RWPE1 (cell line): Measurements from ENCODE around the gene OR51A7.
"Not testable (repeated sequence)": the region's sequence is repeated elsewhere in the genome, so short reads cannot be mapped to it uniquely, and the experiment has no call there.

ENCODE experiments used
- CTCF ChIA-PET: fragments of 350-600 bp; sonication (Branson Sonifier 250); formaldehyde crosslinking; extraction: SDS; loops from one replicate; lab custom pipeline; 2021; lab: Yijun Ruan, JAX
- POLR2A ChIA-PET: fragments of 400-600 bp; formaldehyde crosslinking; extraction: SDS; loops from one replicate; lab custom pipeline; 2020; ENCODE audit warnings: antibody characterized with exemption; ENCODE audit not compliant: low non-redundant PET; lab: Yijun Ruan, JAX
- DNase-seq: peaks from one replicate; pipeline ENCODE4 v3.0.0; 2012; ENCODE audit warnings: low spot score
- H3K27ac ChIP-seq: fragments of 450-650 bp; 2 replicates; pipeline ENCODE4 v1.5.1; 2017
- TF ChIP-seq, protein P1 (sequence below): fragments of 450-650 bp; conservative IDR thresholded peaks from 2 replicates; pipeline ENCODE4 v1.5.1; 2017; ENCODE audit warnings: low read depth, mild to moderate bottlenecking

OR51A7 gene, protein sequence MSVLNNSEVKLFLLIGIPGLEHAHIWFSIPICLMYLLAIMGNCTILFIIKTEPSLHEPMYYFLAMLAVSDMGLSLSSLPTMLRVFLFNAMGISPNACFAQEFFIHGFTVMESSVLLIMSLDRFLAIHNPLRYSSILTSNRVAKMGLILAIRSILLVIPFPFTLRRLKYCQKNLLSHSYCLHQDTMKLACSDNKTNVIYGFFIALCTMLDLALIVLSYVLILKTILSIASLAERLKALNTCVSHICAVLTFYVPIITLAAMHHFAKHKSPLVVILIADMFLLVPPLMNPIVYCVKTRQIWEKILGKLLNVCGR

DNA sequence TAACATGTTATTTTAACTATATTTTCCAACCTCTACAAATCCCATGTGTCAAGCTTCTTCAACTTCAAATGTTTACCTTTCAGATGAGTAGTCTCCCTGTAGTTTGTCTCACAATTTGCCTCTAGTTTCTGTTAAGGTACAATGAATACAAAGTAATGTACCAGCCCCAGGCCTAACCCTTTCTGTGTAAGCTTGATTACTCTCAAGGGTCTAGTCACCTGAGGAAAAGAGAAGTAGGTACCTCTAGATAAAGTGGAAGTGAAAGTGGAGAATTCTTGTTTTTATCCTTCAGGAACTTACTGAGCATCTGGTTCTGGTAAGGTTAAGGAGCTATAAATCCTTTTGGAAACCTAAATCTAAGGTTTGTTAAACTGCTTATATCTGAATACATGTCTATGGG lies at the start of gene OR51A7:
TSS of gene OR51A7 (plus strand) at position 300 of the 400 bp plus-strand sequence. CDS start 3,587 bp downstream, outside the sequence.
- no peak for DNase-seq
- ChIA-PET CTCF (no interaction called here), POLR2A (no interaction called here)
- TF ChIP-seq, protein P1, sequence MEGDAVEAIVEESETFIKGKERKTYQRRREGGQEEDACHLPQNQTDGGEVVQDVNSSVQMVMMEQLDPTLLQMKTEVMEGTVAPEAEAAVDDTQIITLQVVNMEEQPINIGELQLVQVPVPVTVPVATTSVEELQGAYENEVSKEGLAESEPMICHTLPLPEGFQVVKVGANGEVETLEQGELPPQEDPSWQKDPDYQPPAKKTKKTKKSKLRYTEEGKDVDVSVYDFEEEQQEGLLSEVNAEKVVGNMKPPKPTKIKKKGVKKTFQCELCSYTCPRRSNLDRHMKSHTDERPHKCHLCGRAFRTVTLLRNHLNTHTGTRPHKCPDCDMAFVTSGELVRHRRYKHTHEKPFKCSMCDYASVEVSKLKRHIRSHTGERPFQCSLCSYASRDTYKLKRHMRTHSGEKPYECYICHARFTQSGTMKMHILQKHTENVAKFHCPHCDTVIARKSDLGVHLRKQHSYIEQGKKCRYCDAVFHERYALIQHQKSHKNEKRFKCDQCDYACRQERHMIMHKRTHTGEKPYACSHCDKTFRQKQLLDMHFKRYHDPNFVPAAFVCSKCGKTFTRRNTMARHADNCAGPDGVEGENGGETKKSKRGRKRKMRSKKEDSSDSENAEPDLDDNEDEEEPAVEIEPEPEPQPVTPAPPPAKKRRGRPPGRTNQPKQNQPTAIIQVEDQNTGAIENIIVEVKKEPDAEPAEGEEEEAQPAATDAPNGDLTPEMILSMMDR, result no peak
- no peak within 1 kb of the TSS for H3K27ac ChIP-seq

DNA sequence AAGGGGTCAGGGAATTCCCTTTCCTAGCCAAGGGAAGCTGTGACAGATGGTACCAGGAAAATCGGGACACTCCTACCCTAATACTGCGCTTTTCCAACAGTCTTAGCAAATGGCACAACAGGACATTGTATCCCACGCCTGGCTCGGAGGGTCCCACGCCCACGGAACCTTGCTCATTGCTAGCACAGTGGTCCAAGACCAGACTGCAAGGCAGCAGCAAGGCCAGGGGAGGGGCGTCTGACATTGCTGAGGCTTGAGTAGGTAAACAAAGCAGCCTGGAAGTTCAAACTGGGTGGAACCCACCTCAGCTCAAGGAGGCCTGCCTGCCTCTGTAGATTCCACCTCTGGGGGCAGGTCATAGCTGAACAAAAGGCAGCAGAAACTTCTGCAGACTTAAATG lies 49.3 kb upstream of the OR51A7 start:
- CTCF ChIA-PET, result interaction anchor here (0.6 kb wide), 1 partner anchor 171 kb away, joined by 3 read pairs; no protein-coding TSS in a partner anchor
- H3K27ac ChIP-seq, POLR2A ChIA-PET, DNase-seq: not testable (repeated sequence)

DNA sequence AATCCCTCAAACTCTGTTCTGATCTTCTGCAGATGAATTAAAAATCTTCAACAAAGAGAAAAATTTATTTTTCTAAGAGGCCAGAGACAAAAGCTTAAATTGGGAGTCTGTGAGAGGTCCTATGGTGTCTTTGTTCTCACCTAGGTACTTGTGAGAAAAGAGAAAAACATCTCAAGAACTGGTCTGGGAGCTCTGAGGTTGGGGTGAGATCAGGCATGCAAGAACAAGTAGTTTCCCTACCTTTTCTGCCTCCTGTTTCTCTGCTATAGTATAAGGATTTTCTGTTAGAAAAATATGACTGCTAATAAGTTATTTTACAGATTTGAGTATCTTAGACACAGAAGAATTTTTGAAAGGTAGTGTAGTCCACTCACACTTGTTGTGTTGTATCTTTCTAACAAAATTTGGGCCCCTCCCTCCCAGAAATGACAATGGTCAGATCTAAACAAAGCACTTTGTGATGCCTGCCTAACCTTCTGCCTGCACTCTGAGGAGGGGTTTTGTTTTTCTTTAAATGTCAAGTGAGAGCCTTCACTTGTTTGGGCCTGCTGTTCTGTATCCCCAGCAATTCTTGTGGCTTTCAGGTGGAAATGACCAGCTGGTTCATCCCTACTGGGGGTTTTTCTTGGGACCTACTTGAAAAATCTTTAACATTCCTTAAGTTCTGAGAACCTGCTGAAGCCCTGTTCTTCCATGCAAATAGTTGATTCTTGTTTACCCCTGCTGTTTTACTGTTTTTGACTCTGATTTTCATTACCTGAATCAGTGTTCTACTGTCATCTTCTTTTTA lies 40.9 kb upstream of the OR51A7 start:
- CTCF ChIA-PET, result interaction anchor here (0.6 to 0.7 kb wide), 4 partner anchors 30 to 1577 kb away, joined by 3 read pairs; no protein-coding TSS in a partner anchor
- TF ChIP-seq, protein P1, result no peak
- H3K27ac ChIP-seq, result no peak overlapping the region
- DNase-seq, result no peak
- POLR2A ChIA-PET, result no interaction called here

DNA sequence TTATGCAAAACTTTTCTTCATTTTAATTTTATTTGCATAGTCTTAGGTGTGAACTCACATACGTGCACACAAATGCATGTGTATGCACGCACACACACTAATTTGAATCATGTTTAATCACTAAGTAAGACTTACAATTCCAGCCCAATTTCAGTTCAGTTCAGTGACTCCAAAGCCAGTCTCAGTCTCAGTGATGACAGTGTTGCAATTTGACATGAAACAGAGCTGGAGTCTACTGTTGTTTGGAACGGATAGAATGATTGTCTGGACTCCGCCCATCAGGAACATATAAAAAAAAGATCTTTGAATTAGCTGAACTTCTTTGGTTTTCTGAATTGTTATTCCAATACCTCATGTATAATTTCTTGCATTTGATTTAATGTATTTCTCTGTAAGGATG lies 39.7 kb upstream of the OR51A7 start:
- POLR2A ChIA-PET, result no interaction called here
- no peak overlapping the region for H3K27ac ChIP-seq
- no peak for DNase-seq
- CTCF ChIA-PET, result no interaction called here
- TF ChIP-seq, protein P1, result no peak

DNA sequence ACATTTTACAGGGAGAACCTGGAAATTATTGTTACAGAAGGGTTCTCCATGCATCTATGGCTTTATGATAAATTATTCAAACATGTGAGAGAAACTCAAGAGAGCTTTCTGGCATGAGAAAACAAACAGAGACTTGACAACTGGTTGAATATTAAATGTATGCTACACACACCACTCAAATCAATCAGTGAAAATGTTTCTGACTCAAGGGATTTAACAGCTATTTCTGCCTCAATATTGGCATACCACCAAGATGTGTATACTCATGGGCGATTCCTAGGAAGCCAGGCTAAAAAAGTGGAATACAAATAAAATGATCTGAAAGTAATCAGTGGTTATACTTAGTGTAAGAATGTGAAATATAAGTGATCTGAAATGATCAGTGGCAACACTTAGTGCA lies 37.7 kb upstream of the OR51A7 start:
- TF ChIP-seq, protein P1, result no peak
- CTCF ChIA-PET, result no interaction called here
- no peak for DNase-seq
- no peak overlapping the region for H3K27ac ChIP-seq
- POLR2A ChIA-PET, result no interaction called here

DNA sequence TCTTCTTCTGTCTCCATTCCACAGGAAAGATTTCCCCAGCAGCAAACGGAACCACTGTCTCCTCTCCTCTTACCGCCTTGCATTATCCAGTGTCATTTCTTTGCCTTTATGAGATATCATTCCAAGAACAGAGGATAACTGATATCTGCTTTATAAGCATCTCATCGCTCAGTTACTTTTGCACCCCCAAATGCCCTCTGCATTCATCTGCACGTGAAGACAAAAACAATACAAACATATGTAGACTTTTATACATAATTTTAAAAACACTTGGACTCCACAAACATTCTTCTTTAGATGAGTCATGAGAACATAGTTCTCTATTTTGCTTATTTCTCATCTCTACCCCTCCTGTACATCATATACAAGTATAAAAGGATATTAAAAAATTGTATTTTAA lies 22.4 kb upstream of the OR51A7 start:
- ChIA-PET CTCF (no interaction called here), POLR2A (no interaction called here)
- H3K27ac ChIP-seq, result no peak overlapping the region
- TF ChIP-seq, protein P1, result no peak
- DNase-seq, result no peak
